Esophagus muscularis mucosa (tissue), 4 donors: ENCODE data around the gene NACAD. TPM values are rescaled to one million over a fixed set of nuclear protein-coding genes. Genes with fewer than 3 reads are reported as not detected.
A peak's percentile ranks its signal among the peaks of the same experiment; 100 is the strongest.
"Not testable (repeated sequence)": the region's sequence is repeated elsewhere in the genome, so short reads cannot be mapped to it uniquely, and the experiment has no call there.

Experiments
- DNase-seq: peaks from one replicate; pipeline ENCODE4 v3.0.0-alpha.2; 2017; ENCODE audit errors: extremely low spot score
- H3K27ac ChIP-seq, 4 donors: fragments of 200-600 bp; sonication (generic); replicated peaks in 1 of 4; 1 replicate in 3 of 4; 2 replicates in 1 of 4; pipeline ENCODE4 v1.5.1; 2016 to 2019; ENCODE audit warnings: mild to moderate bottlenecking in 1 of 4
- H3K27me3 ChIP-seq, 4 donors: fragments of 200-600 bp; sonication (generic); one replicate each; pipeline versions ENCODE4 v1.5.1 to v1.6.0; 2016 to 2019
- H3K36me3 ChIP-seq, 4 donors: fragments of 200-600 bp; sonication (generic); one replicate each; pipeline ENCODE4 v1.5.1; 2016 to 2019
- H3K4me1 ChIP-seq, 4 donors: fragments of 200-600 bp; sonication (generic); one replicate each; pipeline ENCODE4 v1.5.1; 2016 to 2019
- H3K4me3 ChIP-seq, 4 donors: fragments of 200-600 bp; sonication (generic); 1 replicate in 2 of 4; 2 replicates in 2 of 4; pipeline ENCODE4 v1.5.1; 2016 to 2019; ENCODE audit warnings: mild to moderate bottlenecking in 4 of 4, moderate library complexity in 1 of 4
- H3K9me3 ChIP-seq, 4 donors: fragments of 200-600 bp; sonication (generic); 1 replicate in 3 of 4; 2 replicates in 1 of 4; pipeline ENCODE4 v1.5.1; 2016 to 2019
- EP300 ChIP-seq: sonication (generic); formaldehyde crosslinking; IDR thresholded peaks from one replicate; pipeline ENCODE4 v1.6.1; 2017; ENCODE audit warnings: antibody characterized with exemption
- POLR2A ChIP-seq: fragments of 450-650 bp; IDR thresholded peaks from one replicate; pipeline ENCODE4 v1.6.1; 2017; ENCODE audit warnings: antibody characterized with exemption, moderate library complexity, mild to moderate bottlenecking, low read depth
- POLR2AphosphoS5 ChIP-seq, 2 donors: sonication (generic); formaldehyde crosslinking; IDR thresholded peaks; one replicate each; pipeline ENCODE4 v1.6.1; 2017; ENCODE audit warnings: antibody characterized with exemption in 2 of 2
- WGBS: methylation state at CpG from one replicate; pipeline ENCODE4 v1.1.5; 2018; 5-methylcytosine and 5-hydroxymethylcytosine counted together
- intact Hi-C: fragments of 100-400 bp; cut with DNase I; formaldehyde crosslinking; loops from one replicate; pipeline ENCODE4 v1.15.1; 2023
- total RNA-seq, 4 donors: library from RNA; depleted of rRNA; stranded (reverse); fragments of >200 nt; gene quantifications; one replicate each; pipeline versions ENCODE4 v1.1.0 to v1.2.1, GENCODE V29; 2016
- TF ChIP-seq, protein P1 (sequence below), 3 experiments: fragments of 200-600 bp in 2 of 3; fragments of 450-650 bp in 1 of 3; sonication (generic) in 2 of 3; IDR thresholded peaks; one replicate each; pipeline ENCODE4 v1.5.1; 2017 to 2019; ENCODE audit warnings: antibody characterized with exemption in 3 of 3, mild to moderate bottlenecking in 2 of 3, moderate library complexity in 1 of 3

NACAD gene
- total RNA-seq, 4 donors from 2014 or later: 7.3 to 15.5 (median 10.8) TPM

- Histone ChIP-seq H3K27me3 (peaks cover 0 to 19% (median 0%) of the 10 kb centered on the region in 4 donors), H3K36me3 (no peaks in the 10 kb centered on the region), H3K27ac (no peak overlapping the region), H3K4me3 (no peak overlapping the region), H3K4me1 (peaks cover 0 to 1% (median under 1%) of the 10 kb centered on the region in 4 donors), H3K9me3 (no peaks in the 10 kb centered on the region)
- no peak for TF ChIP-seq POLR2AphosphoS5 (IDR thresholded peaks at IDR 0.05)
- DNase-seq: no peak
- intact Hi-C loops: no loop called here
- 82% methylated on average over 4 of the region's 4 CpGs for WGBS
Measured at GRCh38 chr7:45117582-45117981, 28.8 kb upstream of the NACAD start.

DNA sequence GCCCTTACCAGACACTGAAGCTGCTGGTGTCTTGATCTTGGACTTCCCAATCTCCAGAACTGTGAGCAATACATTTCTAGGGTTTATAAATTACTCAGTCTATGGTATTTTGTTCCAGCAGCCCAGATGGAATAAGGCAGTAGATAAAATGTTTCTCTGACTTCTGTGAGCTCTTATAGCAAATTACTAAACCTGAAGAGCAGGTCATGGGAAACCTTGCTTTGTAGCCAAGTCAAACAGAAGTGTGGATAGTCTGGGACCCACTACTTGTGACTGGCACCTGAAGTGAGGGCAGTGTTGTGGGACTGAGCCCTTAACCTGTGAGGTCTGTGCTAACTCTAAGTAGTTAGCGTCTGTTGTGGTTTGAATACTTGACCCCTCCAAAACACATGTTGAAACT, 27.3 kb upstream of the NACAD start:
- no peaks in the 10 kb centered on the region for H3K9me3 ChIP-seq
- 71% methylated on average over 1 of the region's 1 CpG for WGBS
- DNase-seq: no peak
- intact Hi-C loops: no loop called here
- peaks cover 7 to 8% (median 7%) of the 10 kb centered on the region in 4 donors for H3K4me1 ChIP-seq
- H3K4me3 ChIP-seq: no peak overlapping the region
- TF ChIP-seq, protein P1, sequence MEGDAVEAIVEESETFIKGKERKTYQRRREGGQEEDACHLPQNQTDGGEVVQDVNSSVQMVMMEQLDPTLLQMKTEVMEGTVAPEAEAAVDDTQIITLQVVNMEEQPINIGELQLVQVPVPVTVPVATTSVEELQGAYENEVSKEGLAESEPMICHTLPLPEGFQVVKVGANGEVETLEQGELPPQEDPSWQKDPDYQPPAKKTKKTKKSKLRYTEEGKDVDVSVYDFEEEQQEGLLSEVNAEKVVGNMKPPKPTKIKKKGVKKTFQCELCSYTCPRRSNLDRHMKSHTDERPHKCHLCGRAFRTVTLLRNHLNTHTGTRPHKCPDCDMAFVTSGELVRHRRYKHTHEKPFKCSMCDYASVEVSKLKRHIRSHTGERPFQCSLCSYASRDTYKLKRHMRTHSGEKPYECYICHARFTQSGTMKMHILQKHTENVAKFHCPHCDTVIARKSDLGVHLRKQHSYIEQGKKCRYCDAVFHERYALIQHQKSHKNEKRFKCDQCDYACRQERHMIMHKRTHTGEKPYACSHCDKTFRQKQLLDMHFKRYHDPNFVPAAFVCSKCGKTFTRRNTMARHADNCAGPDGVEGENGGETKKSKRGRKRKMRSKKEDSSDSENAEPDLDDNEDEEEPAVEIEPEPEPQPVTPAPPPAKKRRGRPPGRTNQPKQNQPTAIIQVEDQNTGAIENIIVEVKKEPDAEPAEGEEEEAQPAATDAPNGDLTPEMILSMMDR (IDR thresholded peaks at IDR 0.05): no peak
- H3K36me3 ChIP-seq: no peaks in the 10 kb centered on the region
- no peak overlapping the region for H3K27ac ChIP-seq
- H3K27me3 ChIP-seq: peaks cover 0 to 19% (median 0%) of the 10 kb centered on the region in 4 donors

DNA sequence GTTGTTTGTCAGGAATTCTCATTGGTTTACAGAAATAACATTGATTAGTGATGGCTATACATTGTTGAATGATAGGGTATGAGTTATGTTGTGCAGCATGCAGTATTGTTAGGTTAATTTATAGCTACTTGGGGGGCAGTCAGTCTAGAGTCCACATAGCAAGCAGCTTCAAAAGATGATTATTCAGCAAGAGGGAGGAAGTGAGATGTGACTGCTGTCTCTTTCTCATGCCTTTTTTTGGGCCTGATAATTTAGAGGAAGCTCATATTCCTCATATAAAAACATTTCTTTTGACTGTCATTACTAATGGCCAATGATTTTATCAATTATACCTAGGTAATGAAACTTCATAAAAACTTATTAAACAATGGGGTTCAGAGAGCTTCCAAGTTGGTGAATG, 26.2 kb upstream of the NACAD start:
- TF ChIP-seq EP300 (no peak), POLR2AphosphoS5 (IDR thresholded peaks at IDR 0.05) (no peak), POLR2A (no peak)
- TF ChIP-seq, protein P1 (IDR thresholded peaks at IDR 0.05): no peak
- intact Hi-C loops: loop anchor here (5.0 kb wide), 2 partner anchors 113 to 128 kb away; partner anchors contain the start of gene CCM2
- Histone ChIP-seq H3K27ac (no peak overlapping the region), H3K9me3 (no peaks in the 10 kb centered on the region), H3K4me1 (peaks cover 16 to 20% (median 18%) of the 10 kb centered on the region in 4 donors), H3K27me3 (peaks cover 0 to 19% (median 0%) of the 10 kb centered on the region in 4 donors), H3K36me3 (no peaks in the 10 kb centered on the region), H3K4me3 (no peak overlapping the region)
- no peak for DNase-seq

DNA sequence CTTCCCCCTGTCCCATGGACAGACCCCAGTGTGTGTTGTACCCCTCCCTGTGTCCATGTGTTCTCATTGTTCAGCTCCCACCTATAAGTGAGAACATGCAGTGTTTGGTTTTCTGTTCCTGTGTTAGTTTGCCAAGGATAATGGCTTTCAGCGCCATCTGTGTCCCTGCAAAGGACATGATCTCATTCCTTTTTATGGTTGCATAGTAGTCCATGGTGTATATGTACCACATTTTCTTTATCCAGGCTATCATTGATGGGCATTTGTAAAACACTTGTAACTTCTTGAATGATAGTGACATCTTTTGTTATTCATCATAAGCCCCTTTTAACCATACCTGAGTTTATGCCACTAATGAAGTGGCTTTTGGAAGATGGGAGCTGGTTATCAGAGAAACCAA, 25.5 kb upstream of the NACAD start:
- Histone ChIP-seq H3K27me3 (peaks cover 0 to 18% (median 0%) of the 10 kb centered on the region in 4 donors), H3K4me1 (peaks cover 16 to 26% (median 23%) of the 10 kb centered on the region in 4 donors)
- not testable (repeated sequence) for H3K4me3 ChIP-seq, H3K27ac ChIP-seq, DNase-seq, H3K36me3 ChIP-seq, H3K9me3 ChIP-seq
- WGBS: 81% methylated on average over 1 of the region's 1 CpG
- intact Hi-C loops: loop anchor here (5.0 kb wide), 2 partner anchors 112 to 127 kb away; partner anchors contain the start of gene CCM2

GRCh38 chr7:45112648-45113047, 23.9 kb upstream of the NACAD start:
- Histone ChIP-seq H3K4me3 (peak overlapping the region in 1 of 4 donors; percentile 85), H3K4me1 (peaks cover 29 to 42% (median 39%) of the 10 kb centered on the region in 4 donors), H3K27ac (peak overlapping the region in 3 of 4 donors; percentile 91 to 95 (median 93)), H3K27me3 (peaks cover 0 to 5% (median 0%) of the 10 kb centered on the region in 4 donors), H3K9me3 (no peaks in the 10 kb centered on the region), H3K36me3 (peaks cover 14 to 18% (median 15%) of the 10 kb centered on the region in 4 donors)
- WGBS: 44% methylated on average over 1 of the region's 1 CpG
- intact Hi-C loops: loop anchor here (5.0 kb wide), 2 partner anchors 110 to 125 kb away; partner anchors contain the start of gene CCM2
- TF ChIP-seq EP300: no peak
- no peak for DNase-seq

DNA sequence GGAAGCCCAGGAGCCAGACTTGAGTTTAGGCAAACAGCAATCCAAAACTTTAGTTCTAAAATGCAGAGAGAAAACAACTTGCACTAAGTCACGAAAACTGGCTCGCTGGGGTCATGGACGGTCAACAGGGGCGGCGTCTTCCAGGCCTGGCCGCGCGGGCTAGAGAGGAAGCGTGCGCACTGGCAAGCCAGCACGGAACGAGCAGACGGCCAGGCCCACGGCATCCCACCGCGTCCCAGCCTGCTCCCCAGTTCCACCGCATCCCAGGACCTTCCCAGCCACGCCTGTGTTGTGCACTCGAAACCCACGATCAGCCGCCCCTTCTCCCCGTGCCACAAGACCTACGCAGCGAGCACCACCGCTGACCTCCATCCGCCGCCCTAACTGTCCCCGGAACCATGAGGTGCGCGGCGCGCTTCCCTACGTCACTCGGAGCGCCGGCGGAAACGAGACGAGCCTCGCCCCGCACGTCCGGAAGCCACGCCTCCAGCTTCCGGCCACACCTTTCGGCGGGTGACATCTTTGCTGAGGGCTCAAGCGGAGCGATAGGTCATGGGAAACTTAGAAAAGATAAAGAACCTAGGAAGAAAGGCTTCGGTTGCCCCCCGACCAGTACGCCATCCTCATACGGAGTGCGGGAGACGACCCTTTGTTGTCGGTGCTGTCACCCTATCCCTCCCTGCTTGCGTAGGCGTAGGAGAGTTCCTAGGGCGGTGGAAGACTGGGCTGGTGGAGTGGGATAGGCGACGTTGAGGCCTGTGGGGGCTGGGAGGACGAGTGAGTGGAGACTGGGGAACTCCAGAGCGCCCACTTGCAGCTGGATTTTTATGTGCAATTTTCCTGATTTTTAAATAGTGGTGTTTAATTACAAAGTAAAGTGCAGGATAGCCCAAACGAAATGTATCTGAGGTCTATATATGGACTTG, 22.8 kb upstream of the NACAD start, which contains the start of gene TBRG4:
Gene TBRG4 (minus strand): TSS at position 400 of the 926 bp plus-strand sequence. CDS start 2,460 bp downstream, outside the sequence.
- WGBS: under 1% methylated on average over 47 of the region's 64 CpGs
- Histone ChIP-seq H3K4me1 (peaks cover 40 to 53% (median 50%) of the 10 kb centered on the region in 4 donors), H3K4me3 (peak within 1 kb of the TSS; percentile 68 to 85 (median 79))

More for the DNA sequence above, 22.8 kb upstream of the NACAD start, which contains the start of gene TBRG4:
- Histone ChIP-seq H3K9me3 (no peaks in the 10 kb centered on the region), H3K27ac (peak within 1 kb of the TSS; percentile 91 to 95 (median 92)), H3K36me3 (peaks cover 25 to 29% (median 26%) of the 10 kb centered on the region in 4 donors), H3K27me3 (no peaks in the 10 kb centered on the region)
- DNase-seq: peak; percentile 98
- no peak for TF ChIP-seq EP300
- peak; percentile 73 for TF ChIP-seq POLR2A
- TF ChIP-seq, protein P1 (IDR thresholded peaks at IDR 0.05): peak; percentile 30 to 46 (median 36)
- peak; percentile 99 for TF ChIP-seq POLR2AphosphoS5 (IDR thresholded peaks at IDR 0.05)
- intact Hi-C loops: loop anchor here (5.0 kb wide), 2 partner anchors 109 to 124 kb away; partner anchors contain the start of gene CCM2
